Kidney epithelial cell (primary cell): ENCODE data around the gene PLCD3. TPM values are rescaled to one million over a fixed set of nuclear protein-coding genes. Genes with fewer than 3 reads are reported as not detected.

ENCODE experiments used
- DNase-seq: peaks from one replicate; pipeline ENCODE4 v3.0.0-alpha.2; 2010; ENCODE audit warnings: low read depth
- H3K27me3 ChIP-seq: 2 replicates; pipeline ENCODE4 v1.6.0; 2011; ENCODE audit warnings: low read length; ENCODE audit not compliant: control insufficient read depth, insufficient read depth
- H3K36me3 ChIP-seq: 2 replicates; pipeline ENCODE4 v1.5.1; 2011; ENCODE audit warnings: low read length; ENCODE audit not compliant: control insufficient read depth, insufficient read depth
- H3K4me3 ChIP-seq: 2 replicates; pipeline ENCODE4 v1.5.1; 2011; ENCODE audit warnings: low read depth, mild to moderate bottlenecking, control low read depth, low read length
- total RNA-seq: library from RNA; depleted of rRNA; stranded (reverse); fragments of >200 nt; gene quantifications from 2 replicates; pipeline ENCODE4 v1.2.3, GENCODE V29; 2015
- TF ChIP-seq, protein P1 (sequence below): IDR thresholded peaks from 2 replicates; pipeline ENCODE4 v1.5.1; 2011; ENCODE audit warnings: mild to moderate bottlenecking, moderate library complexity, low read length, control low read depth, inconsistent platforms; ENCODE audit not compliant: insufficient read depth, poor library complexity, severe bottlenecking

The PLCD3 gene
- total RNA-seq, 1 donor from 2014 or later, result 54.5 TPM

DNA sequence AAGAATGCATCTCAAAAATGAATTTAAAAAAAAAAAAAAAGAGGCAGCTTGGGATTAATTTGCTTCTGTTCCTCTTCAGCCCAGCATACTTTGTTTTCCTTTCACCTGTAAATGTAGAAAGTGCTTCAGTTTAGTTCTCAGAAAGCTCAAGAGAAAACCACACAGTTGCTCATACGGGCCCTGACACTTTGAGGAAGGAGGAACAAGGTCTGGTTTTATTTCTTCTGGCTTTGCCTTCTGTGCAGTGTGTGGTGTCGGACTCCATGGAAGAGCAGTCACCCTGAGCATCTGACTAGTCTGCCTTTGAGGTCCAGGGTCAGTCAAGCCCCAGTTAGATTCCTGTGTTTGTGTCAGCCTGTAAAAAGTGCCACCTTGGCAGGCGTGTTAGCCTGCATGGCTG lies 43.6 kb downstream of the PLCD3 start:
- H3K27me3 ChIP-seq, result no peaks in the 10 kb centered on the region
- no peak for DNase-seq
- peaks cover 2% of the 10 kb centered on the region for H3K36me3 ChIP-seq
- TF ChIP-seq, protein P1, sequence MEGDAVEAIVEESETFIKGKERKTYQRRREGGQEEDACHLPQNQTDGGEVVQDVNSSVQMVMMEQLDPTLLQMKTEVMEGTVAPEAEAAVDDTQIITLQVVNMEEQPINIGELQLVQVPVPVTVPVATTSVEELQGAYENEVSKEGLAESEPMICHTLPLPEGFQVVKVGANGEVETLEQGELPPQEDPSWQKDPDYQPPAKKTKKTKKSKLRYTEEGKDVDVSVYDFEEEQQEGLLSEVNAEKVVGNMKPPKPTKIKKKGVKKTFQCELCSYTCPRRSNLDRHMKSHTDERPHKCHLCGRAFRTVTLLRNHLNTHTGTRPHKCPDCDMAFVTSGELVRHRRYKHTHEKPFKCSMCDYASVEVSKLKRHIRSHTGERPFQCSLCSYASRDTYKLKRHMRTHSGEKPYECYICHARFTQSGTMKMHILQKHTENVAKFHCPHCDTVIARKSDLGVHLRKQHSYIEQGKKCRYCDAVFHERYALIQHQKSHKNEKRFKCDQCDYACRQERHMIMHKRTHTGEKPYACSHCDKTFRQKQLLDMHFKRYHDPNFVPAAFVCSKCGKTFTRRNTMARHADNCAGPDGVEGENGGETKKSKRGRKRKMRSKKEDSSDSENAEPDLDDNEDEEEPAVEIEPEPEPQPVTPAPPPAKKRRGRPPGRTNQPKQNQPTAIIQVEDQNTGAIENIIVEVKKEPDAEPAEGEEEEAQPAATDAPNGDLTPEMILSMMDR, result no peak
- no peak overlapping the region for H3K4me3 ChIP-seq

DNA sequence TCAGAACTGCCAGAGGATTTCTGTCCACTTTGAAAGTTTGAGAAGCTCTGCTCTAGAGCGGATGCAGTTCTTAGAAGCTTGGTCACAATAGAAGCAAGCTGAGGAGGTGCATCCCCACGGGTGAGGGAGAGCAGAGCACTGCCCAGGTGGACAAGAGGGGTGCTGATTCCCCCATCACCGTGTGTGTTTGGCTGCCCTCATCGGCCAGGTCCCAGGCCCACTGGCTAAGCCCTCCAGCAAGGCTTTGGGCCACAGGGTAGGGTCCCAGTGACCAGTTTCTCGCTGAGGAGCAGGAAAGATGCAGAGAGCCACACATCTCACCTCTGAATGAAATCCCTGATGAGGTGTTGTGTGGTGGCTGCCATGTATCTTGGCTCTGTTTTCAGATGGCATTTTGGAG lies 44.3 kb downstream of the PLCD3 start:
- TF ChIP-seq, protein P1, result no peak
- peaks cover 2% of the 10 kb centered on the region for H3K36me3 ChIP-seq

DNA sequence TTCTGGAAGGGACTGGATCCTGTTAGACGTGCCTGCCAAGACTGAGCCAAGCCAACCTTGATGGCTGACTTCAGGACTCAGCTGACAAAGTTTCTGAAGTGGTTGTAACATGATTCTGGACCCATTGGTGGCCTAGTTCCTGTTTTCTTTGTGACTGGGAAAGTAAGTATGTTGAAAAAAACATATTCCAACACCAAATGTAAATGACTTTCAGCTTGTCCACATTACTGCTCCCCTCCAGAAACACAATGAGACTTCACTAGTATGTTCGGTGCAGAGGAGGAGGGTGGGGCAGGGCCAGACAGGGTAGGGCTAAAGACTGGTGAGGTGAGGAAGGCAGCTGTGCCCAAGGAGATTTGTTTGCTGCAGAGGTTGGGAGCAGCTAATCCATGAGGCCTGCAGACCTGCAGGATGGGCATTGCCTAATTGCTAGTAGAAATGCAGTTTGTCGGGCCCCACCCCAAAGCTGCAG lies 44.8 kb downstream of the PLCD3 start:
- H3K36me3 ChIP-seq, result peaks cover 2% of the 10 kb centered on the region
- no peak overlapping the region for H3K4me3 ChIP-seq
- DNase-seq, result no peak
- TF ChIP-seq, protein P1, result no peak
- H3K27me3 ChIP-seq, result no peaks in the 10 kb centered on the region

More for the DNA sequence above, 44.3 kb downstream of the PLCD3 start:
- Histone ChIP-seq H3K27me3 (no peaks in the 10 kb centered on the region), H3K4me3 (no peak overlapping the region)
- no peak for DNase-seq

DNA sequence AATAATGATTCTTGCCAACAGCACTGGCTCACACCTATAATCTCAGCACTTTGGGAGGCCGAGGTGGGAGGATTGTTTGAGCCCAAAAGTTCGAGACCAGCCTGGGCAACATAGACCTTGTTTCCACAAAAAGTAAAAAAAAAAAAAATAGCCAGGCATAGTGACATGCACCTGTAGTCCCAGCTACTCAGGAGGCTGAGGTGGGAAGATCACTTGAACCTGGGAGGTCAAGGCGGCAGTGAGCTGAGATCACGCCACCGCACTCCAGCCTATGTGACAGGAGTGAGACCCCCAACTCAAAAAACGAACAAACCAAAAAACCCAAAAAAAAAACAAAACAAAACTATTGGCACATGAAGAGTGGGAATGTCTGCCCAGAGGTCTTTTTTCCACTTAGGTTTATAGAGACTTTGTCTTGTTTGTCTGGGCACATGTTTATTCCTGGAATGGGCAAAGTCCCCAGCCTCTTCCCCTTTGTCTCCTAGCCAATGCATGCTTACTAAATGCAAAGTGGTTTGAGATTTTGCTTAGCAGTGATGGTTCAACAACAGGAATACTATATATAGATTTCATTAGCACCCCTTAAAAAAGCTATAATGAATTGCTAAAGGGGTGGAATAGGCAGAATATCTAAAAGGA lies 45.3 kb downstream of the PLCD3 start:
- no peaks in the 10 kb centered on the region for H3K27me3 ChIP-seq
- peaks cover 2% of the 10 kb centered on the region for H3K36me3 ChIP-seq
- TF ChIP-seq, protein P1, result no peak
- DNase-seq, result no peak
- H3K4me3 ChIP-seq, result no peak overlapping the region

DNA sequence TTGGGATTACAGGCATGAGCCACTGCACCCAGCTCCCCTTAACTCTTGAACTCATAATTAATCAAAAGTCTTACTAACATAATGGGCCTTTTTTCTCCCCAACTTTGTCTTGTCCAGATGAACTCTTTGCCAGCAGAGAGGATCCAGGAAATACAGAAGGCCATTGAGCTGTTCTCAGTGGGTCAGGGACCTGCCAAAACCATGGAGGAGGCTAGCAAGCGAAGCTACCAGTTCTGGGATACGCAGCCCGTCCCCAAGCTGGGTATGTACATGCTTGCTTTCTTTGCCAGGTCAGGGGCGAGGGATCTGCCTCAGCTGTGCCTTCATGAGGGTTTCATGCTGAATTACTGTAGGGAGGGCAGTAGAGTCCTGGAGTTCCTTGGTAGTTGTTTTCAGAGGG lies 45.9 kb downstream of the PLCD3 start:
- H3K36me3 ChIP-seq, result peaks cover 2% of the 10 kb centered on the region

More for the DNA sequence above, 45.9 kb downstream of the PLCD3 start:
- TF ChIP-seq, protein P1, result no peak
- no peak for DNase-seq
- Histone ChIP-seq H3K27me3 (no peaks in the 10 kb centered on the region), H3K4me3 (no peak overlapping the region)
